NCI-H2107 treated with DMSO at 0.1 percent for 48 hours (cell line): Measurements from ENCODE around the gene DPP6.
A peak's percentile ranks its signal among the peaks of the same experiment; 100 is the strongest.

Source experiments
- DNase-seq: peaks from one replicate; lab custom pipeline; 2025; ENCODE audit not compliant: unreplicated experiment; lab: John Stamatoyannopoulos, UW

Gene DPP6

GRCh38 chr7:154871507-154871906, 819.3 kb downstream of the DPP6 start:
- no peak for DNase-seq

GRCh38 chr7:154871928-154872750, 819.9 kb downstream of the DPP6 start:
- no peak for DNase-seq

GRCh38 chr7:154872811-154873499, 820.8 kb downstream of the DPP6 start:
- DNase-seq, result no peak

- no peak for DNase-seq
Measured at GRCh38 chr7:154873500-154874121, 821.4 kb downstream of the DPP6 start.

GRCh38 chr7:154874409-154875113, 822.4 kb downstream of the DPP6 start:
- no peak for DNase-seq

- no peak for DNase-seq
Measured at GRCh38 chr7:154875297-154875696, 823.1 kb downstream of the DPP6 start.

GRCh38 chr7:154876516-154876915, 824.3 kb downstream of the DPP6 start:
- no peak for DNase-seq

GRCh38 chr7:154877031-154877430, 824.8 kb downstream of the DPP6 start:
- no peak for DNase-seq

- DNase-seq, result peak; percentile 88
Measured at GRCh38 chr7:154879629-154880028, 827.4 kb downstream of the DPP6 start.

- DNase-seq, result no peak
Measured at GRCh38 chr7:154880513-154880912, 828.3 kb downstream of the DPP6 start.

GRCh38 chr7:154881026-154881425, 828.8 kb downstream of the DPP6 start:
- no peak for DNase-seq

GRCh38 chr7:154881526-154881925, 829.3 kb downstream of the DPP6 start:
- DNase-seq, result no peak

- no peak for DNase-seq
Measured at GRCh38 chr7:154882931-154883474, 830.8 kb downstream of the DPP6 start.

GRCh38 chr7:154884348-154884920, 832.2 kb downstream of the DPP6 start:
- DNase-seq, result no peak

GRCh38 chr7:154886591-154886990, 834.4 kb downstream of the DPP6 start:
- no peak for DNase-seq

GRCh38 chr7:154888690-154889089, 836.5 kb downstream of the DPP6 start:
- no peak for DNase-seq

- DNase-seq, result no peak
Measured at GRCh38 chr7:154892459-154892858, 840.3 kb downstream of the DPP6 start.

- no peak for DNase-seq
Measured at GRCh38 chr7:154896076-154896475, 843.9 kb downstream of the DPP6 start.

- DNase-seq, result no peak
Measured at GRCh38 chr7:154898973-154899855, 847.0 kb downstream of the DPP6 start.

GRCh38 chr7:154899862-154900261, 847.7 kb downstream of the DPP6 start:
- no peak for DNase-seq
